GM23338 (cell line): ENCODE data around the gene CDK5R1. TPM values are rescaled to one million over a fixed set of nuclear protein-coding genes. Genes with fewer than 3 reads are reported as not detected.
A peak's percentile ranks its signal among the peaks of the same experiment; 100 is the strongest.

Source experiments
- ATAC-seq: fragments of 200-7000 bp; cut with Tn5 transposase; 3 replicates; pipeline ENCODE4 v1.9.1; 2020
- DNase-seq: peaks from one replicate; pipeline ENCODE4 v3.0.0-alpha.2; 2015; ENCODE audit warnings: low spot score
- H2AFZ ChIP-seq: fragments of 200-600 bp; sonication (generic); 2 replicates; pipeline ENCODE4 v1.8.0; 2016; ENCODE audit warnings: antibody characterized with exemption, mild to moderate bottlenecking, moderate library complexity
- H3F3A ChIP-seq: fragments of 200-600 bp; sonication (generic); replicated peaks from 2 replicates; pipeline ENCODE4 v1.8.0; 2017; ENCODE audit warnings: antibody characterized with exemption, mixed run types, low read depth
- H3K27ac ChIP-seq: fragments of 200-600 bp; sonication (generic); 2 replicates; pipeline ENCODE4 v1.6.1; 2016; ENCODE audit warnings: low read depth
- H3K27me3 ChIP-seq: fragments of 200-600 bp; sonication (generic); 2 replicates; pipeline ENCODE4 v1.8.0; 2016; ENCODE audit warnings: mild to moderate bottlenecking, mixed run types, moderate library complexity; ENCODE audit not compliant: insufficient read depth
- H3K36me3 ChIP-seq: fragments of 200-600 bp; sonication (generic); 2 replicates; pipeline ENCODE4 v1.8.0; 2016; ENCODE audit warnings: mild to moderate bottlenecking; ENCODE audit not compliant: insufficient read depth
- H3K4me1 ChIP-seq: fragments of 200-600 bp; sonication (generic); 2 replicates; pipeline ENCODE4 v1.8.0; 2016; ENCODE audit warnings: mild to moderate bottlenecking, moderate library complexity; ENCODE audit not compliant: insufficient read depth
- H3K4me2 ChIP-seq: fragments of 200-600 bp; sonication (generic); 2 replicates; pipeline ENCODE4 v1.7.1; 2017; ENCODE audit warnings: mixed run types
- H3K4me3 ChIP-seq: fragments of 200-600 bp; sonication (generic); 2 replicates; pipeline ENCODE4 v1.6.1; 2016; ENCODE audit warnings: mixed run types
- H3K79me2 ChIP-seq: fragments of 200-600 bp; sonication (generic); replicated peaks from 2 replicates; pipeline ENCODE4 v1.8.0; 2017; ENCODE audit warnings: mild to moderate bottlenecking; ENCODE audit not compliant: insufficient read depth
- H3K9me2 ChIP-seq: fragments of 200-600 bp; sonication (generic); 2 replicates; pipeline ENCODE4 v1.8.0; 2017; ENCODE audit not compliant: insufficient read depth
- H4K20me1 ChIP-seq: fragments of 200-600 bp; sonication (generic); replicated peaks from 2 replicates; pipeline ENCODE4 v1.8.0; 2017; ENCODE audit warnings: mild to moderate bottlenecking; ENCODE audit not compliant: insufficient read depth
- H3K27ac Mint-ChIP-seq: 2 replicates; pipeline ENCODE4 v1.8.0; 2020; ENCODE audit warnings: inconsistent platforms, mild to moderate bottlenecking, moderate library complexity, mixed read lengths
- H3K27me3 Mint-ChIP-seq: 3 replicates; pipeline ENCODE4 v1.8.0; 2022; ENCODE audit warnings: low read depth, mild to moderate bottlenecking, moderate library complexity, mixed read lengths, inconsistent platforms; ENCODE audit not compliant: insufficient read depth, poor library complexity
- H3K36me3 Mint-ChIP-seq: 3 replicates; pipeline ENCODE4 v1.8.0; 2021; ENCODE audit warnings: low read depth, mild to moderate bottlenecking, inconsistent platforms, moderate library complexity, mixed read lengths
- H3K4me1 Mint-ChIP-seq: 3 replicates; pipeline ENCODE4 v1.8.0; 2020; ENCODE audit warnings: mild to moderate bottlenecking, inconsistent platforms, mixed read lengths
- H3K4me3 Mint-ChIP-seq: 3 replicates; pipeline ENCODE4 v1.8.0; 2021; ENCODE audit warnings: moderate library complexity, mild to moderate bottlenecking, inconsistent platforms, mixed read lengths
- H3K9me3 Mint-ChIP-seq: 3 replicates; pipeline ENCODE4 v1.8.0; 2020; ENCODE audit warnings: moderate library complexity, mild to moderate bottlenecking, inconsistent platforms, mixed read lengths
- CTCF ChIP-seq, 2 experiments: fragments of 200-600 bp in 1 of 2; sonication (generic) in 1 of 2; conservative IDR thresholded peaks; 2 replicates each; pipeline versions ENCODE4 v1.5.1 to v1.6.1; 2016 to 2017; ENCODE audit warnings: antibody characterized with exemption in 2 of 2, low read depth in 2 of 2, mild to moderate bottlenecking in 2 of 2, moderate library complexity in 1 of 2
- EZH2 ChIP-seq: fragments of 200-600 bp; sonication (generic); IDR thresholded peaks from one replicate; pipeline ENCODE4 v1.8.0; 2017; ENCODE audit warnings: antibody characterized with exemption, mild to moderate bottlenecking, low read depth; ENCODE audit not compliant: unreplicated experiment
- EZH2phosphoT487 ChIP-seq: fragments of 200-600 bp; sonication (generic); IDR thresholded peaks from one replicate; pipeline ENCODE4 v1.8.1; 2018; ENCODE audit warnings: antibody characterized with exemption; ENCODE audit not compliant: unreplicated experiment
- JUNB ChIP-seq: IDR thresholded peaks from one replicate; pipeline ENCODE4 v1.6.1; 2016; ENCODE audit warnings: antibody characterized with exemption; ENCODE audit not compliant: unreplicated experiment
- NANOG ChIP-seq: IDR thresholded peaks from 2 replicates; pipeline ENCODE4 v1.6.1; 2016; ENCODE audit warnings: antibody characterized with exemption, borderline replicate concordance
- POLR2AphosphoS5 ChIP-seq: IDR thresholded peaks from 2 replicates; pipeline ENCODE4 v1.6.1; 2016; ENCODE audit warnings: antibody characterized with exemption, low read depth
- REST ChIP-seq: IDR thresholded peaks from one replicate; pipeline ENCODE4 v1.6.1; 2018; ENCODE audit warnings: antibody characterized with exemption; ENCODE audit not compliant: unreplicated experiment
- STAT1 ChIP-seq: IDR thresholded peaks from one replicate; pipeline ENCODE4 v1.6.1; 2016; ENCODE audit warnings: antibody characterized with exemption; ENCODE audit not compliant: unreplicated experiment
- ZNF114 ChIP-seq: fragments of 250-450 bp; sonication (Bioruptor Pico); IDR thresholded peaks from 2 replicates; pipeline ENCODE4 v1.5.0; 2020; ENCODE audit warnings: mild to moderate bottlenecking, moderate library complexity
- ZNF331 ChIP-seq: fragments of 250-450 bp; sonication (Bioruptor Pico); IDR thresholded peaks from 2 replicates; pipeline ENCODE4 v1.5.0; 2020; ENCODE audit warnings: low read depth, mild to moderate bottlenecking, moderate library complexity
- polyA plus RNA-seq: library from polyadenylated mRNA; unstranded; fragments of >200 nt; fragmentation: Nextera tagmentation; extraction: Ambion mirVana; gene quantifications from 2 replicates; pipeline ENCODE4 v1.2.1, GENCODE V29; 2016
- total RNA-seq: library from RNA; depleted of rRNA; stranded (reverse); fragments of >200 nt; shearing (Covaris generic); gene quantifications from 2 replicates; pipeline ENCODE4 v1.2.3, GENCODE V29; 2014

Gene CDK5R1
- total and polyA plus RNA-seq, 2 experiments from 2014 or later, result 4.0 to 11.6 TPM

GRCh38 chr17:32519228-32520103 is 32.7 kb downstream of the CDK5R1 start (continued):
- no peak for TF ChIP-seq CTCF (conservative IDR thresholded peaks at IDR 0.05; ENCODE audit: low read depth in 2 of 2)
- no peak for TF ChIP-seq JUNB
- TF ChIP-seq ZNF331, result no peak
- TF ChIP-seq STAT1, result no peak
- TF ChIP-seq ZNF114 (CRISPR knock-in tag), result no peak
- TF ChIP-seq EZH2, result no peak
- no peak for TF ChIP-seq POLR2AphosphoS5
- no peak for TF ChIP-seq NANOG

- peak; percentile 3; the same call in 1 of the 3 replicates for ATAC-seq
- H3K4me1 ChIP-seq, result peaks cover 65% of the 10 kb centered on the region
- H3K79me2 ChIP-seq, result no peaks in the 10 kb centered on the region
- peak overlapping the region; percentile 87 for H3K27ac ChIP-seq
- no peaks in the 10 kb centered on the region for H3K27me3 ChIP-seq
- Mint-ChIP-seq H3K27ac (peak overlapping the region; percentile 74), H3K9me3 (no peaks in the 10 kb centered on the region), H3K4me1 (peaks cover 73% of the 10 kb centered on the region), H3K4me3 (peak overlapping the region; percentile 72), H3K36me3 (no peaks in the 10 kb centered on the region), H3K27me3 (peaks cover 15% of the 10 kb centered on the region)
- no peaks in the 10 kb centered on the region for H3K36me3 ChIP-seq
- TF ChIP-seq POLR2AphosphoS5 (no peak), ZNF114 (CRISPR knock-in tag) (no peak), STAT1 (no peak), EZH2phosphoT487 (no peak), ZNF331 (no peak), REST (no peak), JUNB (no peak)
- no peaks in the 10 kb centered on the region for H4K20me1 ChIP-seq
- DNase-seq, result peak; percentile 55
- H3K4me3 ChIP-seq, result peak overlapping the region; percentile 45
- peak overlapping the region; percentile 3 for H2AFZ ChIP-seq
- H3K9me2 ChIP-seq, result no peaks in the 10 kb centered on the region
- H3F3A ChIP-seq, result peaks cover 21% of the 10 kb centered on the region
- peak overlapping the region; percentile 71 for H3K4me2 ChIP-seq
Observed at GRCh38 chr17:32520104-32520701, 33.4 kb downstream of the CDK5R1 start.
